Nucleus accumbens (tissue), 56 donors: ENCODE data around the gene CASP10.
"Not testable (repeated sequence)": the region's sequence is repeated elsewhere in the genome, so short reads cannot be mapped to it uniquely, and the experiment has no call there.

ENCODE experiments used
- DNase-seq, 56 donors: peaks; one replicate each; lab custom pipeline; 2025; lab: John Stamatoyannopoulos, UW

Gene CASP10

GRCh38 chr2:201182650-201183364 is at the start of gene CASP10:
TSS of gene CASP10 (plus strand) at chr2:201183141. CDS start at chr2:201185778, 2,637 bp downstream.
- no peak for DNase-seq

- no peak for DNase-seq
Measured at GRCh38 chr2:201135386-201135785, 47.6 kb upstream of the CASP10 start.

GRCh38 chr2:201136889-201137321 is 46.0 kb upstream of the CASP10 start:
- DNase-seq, result no peak

- DNase-seq, result no peak
Measured at GRCh38 chr2:201137505-201138400, 45.2 kb upstream of the CASP10 start.

- DNase-seq, result no peak
Measured at GRCh38 chr2:201138401-201138970, 44.5 kb upstream of the CASP10 start.

GRCh38 chr2:201138986-201139781 is 43.8 kb upstream of the CASP10 start:
- not testable (repeated sequence) for DNase-seq

GRCh38 chr2:201139836-201140604 is 42.9 kb upstream of the CASP10 start:
- DNase-seq, result no peak

- DNase-seq, result no peak
Measured at GRCh38 chr2:201144101-201145051, 38.6 kb upstream of the CASP10 start.

GRCh38 chr2:201148434-201148990 is 34.4 kb upstream of the CASP10 start:
- DNase-seq, result no peak

- peak in 2 of 56 donors; percentile 4 to 19 for DNase-seq
Measured at GRCh38 chr2:201149064-201149820, 33.7 kb upstream of the CASP10 start.

- DNase-seq, result peak in 1 of 56 donors; percentile 10
Measured at GRCh38 chr2:201149821-201150165, 33.1 kb upstream of the CASP10 start.

- no peak for DNase-seq
Measured at GRCh38 chr2:201150454-201151020, 32.4 kb upstream of the CASP10 start.

GRCh38 chr2:201151127-201151981 is 31.6 kb upstream of the CASP10 start:
- peak in 1 of 56 donors; percentile 7 for DNase-seq

GRCh38 chr2:201152517-201152916 is 30.4 kb upstream of the CASP10 start:
- DNase-seq, result no peak

GRCh38 chr2:201152999-201153815 is 29.7 kb upstream of the CASP10 start:
- no peak for DNase-seq
